CD8-positive, alpha-beta memory T cell (primary cell): Measurements from ENCODE around the gene FAM3D. TPM values are rescaled to one million over a fixed set of nuclear protein-coding genes. Genes with fewer than 3 reads are reported as not detected.

Source experiments
- CTCF ChIA-PET: fragments of 350-600 bp; sonication (Branson Sonifier 250); formaldehyde crosslinking; loops from one replicate; lab custom pipeline; 2021; ENCODE audit warnings: antibody characterized with exemption; lab: Charles Lee
- POLR2A ChIA-PET: fragments of 350-600 bp; sonication (Branson Sonifier 250); formaldehyde crosslinking; loops from one replicate; lab custom pipeline; 2021; ENCODE audit warnings: antibody characterized with exemption; lab: Charles Lee
- DNase-seq, 5 donors: peaks; one replicate each; pipeline versions ENCODE4 v3.0.0 to v3.0.0-alpha.2; 2020 to 2022; ENCODE audit warnings: mixed read lengths in 1 of 5
- H3K27ac ChIP-seq: one replicate; pipeline ENCODE4 v1.7.0; 2013; ENCODE audit warnings: low read depth, mild to moderate bottlenecking, low read length, moderate library complexity
- H3K27me3 ChIP-seq: 2 replicates; pipeline ENCODE4 v1.7.0; 2013; ENCODE audit warnings: low read length, mild to moderate bottlenecking; ENCODE audit not compliant: insufficient read depth, poor library complexity, severe bottlenecking
- H3K36me3 ChIP-seq: 2 replicates; pipeline ENCODE4 v1.7.0; 2013; ENCODE audit warnings: mild to moderate bottlenecking, low read length, moderate library complexity; ENCODE audit not compliant: insufficient read depth
- H3K4me1 ChIP-seq: 2 replicates; pipeline ENCODE4 v1.7.0; 2013; ENCODE audit warnings: mild to moderate bottlenecking, low read length, moderate library complexity; ENCODE audit not compliant: insufficient read depth
- H3K4me3 ChIP-seq: 2 replicates; pipeline ENCODE4 v1.7.0; 2013; ENCODE audit warnings: mild to moderate bottlenecking, low read length
- H3K9me3 ChIP-seq: 2 replicates; pipeline ENCODE4 v1.7.0; 2013; ENCODE audit warnings: mild to moderate bottlenecking, low read length
- H3K27ac Mint-ChIP-seq, 8 donors: one replicate each; pipeline ENCODE4 v1.8.0; 2020 to 2021; ENCODE audit warnings: mixed read lengths in 8 of 8, mild to moderate bottlenecking in 6 of 8, inconsistent platforms in 3 of 8, moderate library complexity in 3 of 8
- H3K27me3 Mint-ChIP-seq, 2 donors: one replicate each; pipeline ENCODE4 v1.8.0; 2020 to 2021; ENCODE audit warnings: mixed read lengths in 2 of 2, mild to moderate bottlenecking in 1 of 2, moderate library complexity in 1 of 2
- H3K36me3 Mint-ChIP-seq, 3 donors: one replicate each; pipeline ENCODE4 v1.8.0; 2020 to 2021; ENCODE audit warnings: mixed read lengths in 3 of 3, inconsistent platforms in 1 of 3, mild to moderate bottlenecking in 1 of 3
- H3K4me1 Mint-ChIP-seq, 3 donors: one replicate each; pipeline ENCODE4 v1.8.0; 2020 to 2021; ENCODE audit warnings: mixed read lengths in 3 of 3, inconsistent platforms in 1 of 3, mild to moderate bottlenecking in 1 of 3
- H3K4me3 Mint-ChIP-seq, 7 donors: one replicate each; pipeline ENCODE4 v1.8.0; 2020 to 2021; ENCODE audit warnings: mixed read lengths in 7 of 7, mild to moderate bottlenecking in 6 of 7, moderate library complexity in 4 of 7, inconsistent platforms in 2 of 7
- H3K9me3 Mint-ChIP-seq, 5 donors: one replicate each; pipeline ENCODE4 v1.8.0; 2020 to 2022; ENCODE audit warnings: mixed read lengths in 5 of 5, mild to moderate bottlenecking in 3 of 5, moderate library complexity in 2 of 5, inconsistent platforms in 1 of 5
- polyA plus RNA-seq: library from polyadenylated mRNA; unstranded; fragments of 300-500 nt; fragmentation: Illumina TruSeq; gene quantifications from one replicate; pipeline ENCODE4 v1.2.3, GENCODE V29; 2021
- total RNA-seq, 2 experiments: library from RNA; stranded (reverse); gene quantifications; one replicate each; pipeline ENCODE4 v1.2.3, GENCODE V29; 2021

FAM3D gene
- total and polyA plus RNA-seq, 3 experiments from 2014 or later = not detected

GRCh38 chr3:58623478-58623877 is 43.1 kb downstream of the FAM3D start:
- Mint-ChIP-seq H3K4me1 (peaks cover 0 to 7% (median 4%) of the 10 kb centered on the region in 3 donors), H3K4me3 (no peak overlapping the region), H3K27ac (no peak overlapping the region)

GRCh38 chr3:58622892-58623291 is 43.7 kb downstream of the FAM3D start:
- no peak overlapping the region for H3K4me3 ChIP-seq
- no peak overlapping the region for H3K4me3 Mint-ChIP-seq
- H3K27ac ChIP-seq = no peak overlapping the region
- no peaks in the 10 kb centered on the region for H3K9me3 ChIP-seq
- H3K4me1 Mint-ChIP-seq = peaks cover 0 to 7% (median 4%) of the 10 kb centered on the region in 3 donors
- H3K36me3 ChIP-seq = no peaks in the 10 kb centered on the region
- no peak overlapping the region for H3K27ac Mint-ChIP-seq
- H3K4me1 ChIP-seq = no peaks in the 10 kb centered on the region
- H3K9me3 Mint-ChIP-seq = no peaks in the 10 kb centered on the region
- CTCF ChIA-PET = no interaction called here
- H3K36me3 Mint-ChIP-seq = peaks cover 0 to 1% (median 0%) of the 10 kb centered on the region in 3 donors
- H3K27me3 ChIP-seq = no peaks in the 10 kb centered on the region
- no peak for DNase-seq
- H3K27me3 Mint-ChIP-seq = peaks cover 0 to 1% of the 10 kb centered on the region in 2 donors
- POLR2A ChIA-PET = no interaction called here

More at GRCh38 chr3:58623478-58623877, 43.1 kb downstream of the FAM3D start:
- H3K4me3 ChIP-seq = no peak overlapping the region
- Mint-ChIP-seq H3K36me3 (peaks cover 0 to 1% (median 0%) of the 10 kb centered on the region in 3 donors), H3K27me3 (no peaks in the 10 kb centered on the region), H3K9me3 (no peaks in the 10 kb centered on the region)
- H3K4me1 ChIP-seq = no peaks in the 10 kb centered on the region
- ChIA-PET CTCF (no interaction called here), POLR2A (no interaction called here)
- no peak for DNase-seq
- no peaks in the 10 kb centered on the region for H3K27me3 ChIP-seq
- H3K36me3 ChIP-seq = no peaks in the 10 kb centered on the region
- H3K9me3 ChIP-seq = no peaks in the 10 kb centered on the region
- no peak overlapping the region for H3K27ac ChIP-seq

GRCh38 chr3:58622436-58622835 is 44.1 kb downstream of the FAM3D start:
- no peak overlapping the region for H3K4me3 Mint-ChIP-seq
- H3K36me3 Mint-ChIP-seq = peaks cover 0 to 1% (median 0%) of the 10 kb centered on the region in 3 donors
- ChIA-PET POLR2A (no interaction called here), CTCF (interaction anchor here (1.4 kb wide), 1 partner anchor 8 kb away, joined by 6 read pairs; no protein-coding TSS in a partner anchor)
- no peaks in the 10 kb centered on the region for H3K27me3 ChIP-seq
- peaks cover 0 to 1% of the 10 kb centered on the region in 2 donors for H3K27me3 Mint-ChIP-seq
- no peaks in the 10 kb centered on the region for H3K36me3 ChIP-seq
- no peak overlapping the region for H3K27ac ChIP-seq
- peaks cover 0 to 7% (median 4%) of the 10 kb centered on the region in 3 donors for H3K4me1 Mint-ChIP-seq
- no peak for DNase-seq
- no peaks in the 10 kb centered on the region for H3K9me3 Mint-ChIP-seq
- H3K27ac Mint-ChIP-seq = no peak overlapping the region
- no peaks in the 10 kb centered on the region for H3K9me3 ChIP-seq
- H3K4me3 ChIP-seq = no peak overlapping the region
- no peaks in the 10 kb centered on the region for H3K4me1 ChIP-seq

GRCh38 chr3:58621086-58621830 is 45.3 kb downstream of the FAM3D start:
- Mint-ChIP-seq H3K27ac (no peak overlapping the region), H3K9me3 (no peaks in the 10 kb centered on the region), H3K4me3 (no peak overlapping the region), H3K4me1 (peaks cover 0 to 7% (median 4%) of the 10 kb centered on the region in 3 donors), H3K36me3 (peaks cover 0 to 1% (median 0%) of the 10 kb centered on the region in 3 donors), H3K27me3 (peaks cover 0 to 1% of the 10 kb centered on the region in 2 donors)
- DNase-seq = no peak
- H3K27ac ChIP-seq = no peak overlapping the region
- no peaks in the 10 kb centered on the region for H3K4me1 ChIP-seq
- ChIA-PET CTCF (interaction anchor here (1.4 kb wide), 1 partner anchor 9 kb away, joined by 6 read pairs; no protein-coding TSS in a partner anchor), POLR2A (no interaction called here)
- H3K36me3 ChIP-seq = no peaks in the 10 kb centered on the region
- H3K4me3 ChIP-seq = no peak overlapping the region
- no peaks in the 10 kb centered on the region for H3K9me3 ChIP-seq
- H3K27me3 ChIP-seq = no peaks in the 10 kb centered on the region

GRCh38 chr3:58620421-58620820 is 46.2 kb downstream of the FAM3D start:
- no peaks in the 10 kb centered on the region for H3K9me3 Mint-ChIP-seq
- no peak overlapping the region for H3K27ac ChIP-seq
- H3K4me3 ChIP-seq = no peak overlapping the region
- H3K4me3 Mint-ChIP-seq = no peak overlapping the region
- no peaks in the 10 kb centered on the region for H3K9me3 ChIP-seq
- peaks cover 0 to 1% (median 0%) of the 10 kb centered on the region in 3 donors for H3K36me3 Mint-ChIP-seq
- ChIA-PET POLR2A (no interaction called here), CTCF (no interaction called here)
- H3K4me1 ChIP-seq = no peaks in the 10 kb centered on the region
- H3K36me3 ChIP-seq = no peaks in the 10 kb centered on the region
- no peaks in the 10 kb centered on the region for H3K27me3 ChIP-seq
- peaks cover 0 to 4% (median 4%) of the 10 kb centered on the region in 3 donors for H3K4me1 Mint-ChIP-seq
- peaks cover 0 to 1% of the 10 kb centered on the region in 2 donors for H3K27me3 Mint-ChIP-seq
- no peak overlapping the region for H3K27ac Mint-ChIP-seq
- no peak for DNase-seq

GRCh38 chr3:58617338-58617761 is 49.2 kb downstream of the FAM3D start:
- no peaks in the 10 kb centered on the region for H3K9me3 Mint-ChIP-seq
- Histone ChIP-seq H3K27me3 (no peaks in the 10 kb centered on the region), H3K4me1 (no peaks in the 10 kb centered on the region), H3K4me3 (no peak overlapping the region), H3K36me3 (no peaks in the 10 kb centered on the region), H3K9me3 (no peaks in the 10 kb centered on the region), H3K27ac (no peak overlapping the region)
- CTCF ChIA-PET = interaction anchor here (2.8 kb wide), 1 partner anchor 12 kb away, joined by 9 read pairs; no protein-coding TSS in a partner anchor
- no peaks in the 10 kb centered on the region for H3K36me3 Mint-ChIP-seq
- H3K27ac Mint-ChIP-seq = no peak overlapping the region
- H3K4me3 Mint-ChIP-seq = no peak overlapping the region
- POLR2A ChIA-PET = no interaction called here
- H3K27me3 Mint-ChIP-seq = peaks cover 0 to 1% of the 10 kb centered on the region in 2 donors
- no peak for DNase-seq
- H3K4me1 Mint-ChIP-seq = no peaks in the 10 kb centered on the region

- Histone ChIP-seq H3K27me3 (no peaks in the 10 kb centered on the region), H3K9me3 (no peaks in the 10 kb centered on the region), H3K36me3 (no peaks in the 10 kb centered on the region), H3K4me1 (no peaks in the 10 kb centered on the region), H3K27ac (no peak overlapping the region), H3K4me3 (no peak overlapping the region)
- CTCF ChIA-PET = no interaction called here
- H3K4me1 Mint-ChIP-seq = no peaks in the 10 kb centered on the region
- no peaks in the 10 kb centered on the region for H3K9me3 Mint-ChIP-seq
- DNase-seq = no peak
- no peak overlapping the region for H3K27ac Mint-ChIP-seq
- POLR2A ChIA-PET = no interaction called here
- H3K36me3 Mint-ChIP-seq = no peaks in the 10 kb centered on the region
- H3K27me3 Mint-ChIP-seq = peaks cover 4% of the 10 kb centered on the region in 2 donors
- H3K4me3 Mint-ChIP-seq = no peak overlapping the region
Observed at GRCh38 chr3:58613236-58614132, 53.1 kb downstream of the FAM3D start.

- no peak for DNase-seq
- ChIA-PET POLR2A (no interaction called here), CTCF (no interaction called here)
- Histone ChIP-seq H3K27me3 (no peaks in the 10 kb centered on the region), H3K4me3 (no peak overlapping the region), H3K36me3 (no peaks in the 10 kb centered on the region), H3K27ac (no peak overlapping the region), H3K9me3 (no peaks in the 10 kb centered on the region), H3K4me1 (no peaks in the 10 kb centered on the region)
- no peaks in the 10 kb centered on the region for H3K36me3 Mint-ChIP-seq
- H3K4me3 Mint-ChIP-seq = no peak overlapping the region
- no peaks in the 10 kb centered on the region for H3K9me3 Mint-ChIP-seq
- H3K27me3 Mint-ChIP-seq = peaks cover 4 to 6% of the 10 kb centered on the region in 2 donors
- peaks cover 0 to 4% (median 0%) of the 10 kb centered on the region in 3 donors for H3K4me1 Mint-ChIP-seq
- no peak overlapping the region for H3K27ac Mint-ChIP-seq
Observed at GRCh38 chr3:58612830-58613229, 53.7 kb downstream of the FAM3D start.
